PC-9 (cell line): Measurements from ENCODE around the gene FGF12.

Source experiments
- CTCF ChIP-seq: fragments of 200-600 bp; sonication (generic); conservative IDR thresholded peaks from 2 replicates; pipeline ENCODE4 v1.6.1; 2017; ENCODE audit warnings: mixed run types, antibody characterized with exemption, mild to moderate bottlenecking, moderate library complexity
- EZH2 ChIP-seq: fragments of 200-600 bp; sonication (generic); IDR thresholded peaks from 2 replicates; pipeline ENCODE4 v1.8.0; 2017; ENCODE audit warnings: antibody characterized with exemption, low read depth

- TF ChIP-seq CTCF (no peak), EZH2 (no peak)
Observed at GRCh38 chr3:192445770-192446644, 281.3 kb downstream of the FGF12 start.
